GM23248 (cell line): ENCODE results near the gene TBL3. TPM values are rescaled to one million over a fixed set of nuclear protein-coding genes. Genes with fewer than 3 reads are reported as not detected.

Source experiments
- DNase-seq: peaks from one replicate; pipeline ENCODE4 v3.0.0-alpha.2; 2015
- H2AFZ ChIP-seq: fragments of 200-600 bp; sonication (generic); 2 replicates; pipeline ENCODE4 v1.6.1; 2016; ENCODE audit warnings: antibody characterized with exemption
- H3F3A ChIP-seq: fragments of 200-600 bp; sonication (generic); 2 replicates; pipeline ENCODE4 v1.6.1; 2016; ENCODE audit warnings: mild to moderate bottlenecking, antibody characterized with exemption, mixed run types; ENCODE audit not compliant: insufficient read depth
- H3K27ac ChIP-seq: fragments of 200-600 bp; sonication (generic); 2 replicates; pipeline ENCODE4 v1.5.1; 2016; ENCODE audit warnings: mild to moderate bottlenecking
- H3K27me3 ChIP-seq: fragments of 200-600 bp; sonication (generic); replicated peaks from 2 replicates; pipeline ENCODE4 v1.6.1; 2016; ENCODE audit warnings: mild to moderate bottlenecking; ENCODE audit not compliant: insufficient read depth
- H3K36me3 ChIP-seq: fragments of 200-600 bp; sonication (generic); 2 replicates; pipeline ENCODE4 v1.6.1; 2016; ENCODE audit warnings: low read depth, mild to moderate bottlenecking
- H3K4me1 ChIP-seq: fragments of 200-600 bp; sonication (generic); 2 replicates; pipeline ENCODE4 v1.6.1; 2016; ENCODE audit warnings: mild to moderate bottlenecking; ENCODE audit not compliant: insufficient read depth
- H3K4me2 ChIP-seq: fragments of 200-600 bp; sonication (generic); one replicate; pipeline ENCODE4 v1.6.1; 2016; ENCODE audit warnings: mild to moderate bottlenecking; ENCODE audit not compliant: unreplicated experiment
- H3K4me3 ChIP-seq: fragments of 200-600 bp; sonication (generic); 2 replicates; pipeline ENCODE4 v1.5.1; 2016; ENCODE audit warnings: mild to moderate bottlenecking
- H3K79me2 ChIP-seq: fragments of 200-600 bp; sonication (generic); 2 replicates; pipeline ENCODE4 v1.6.1; 2016; ENCODE audit warnings: mild to moderate bottlenecking; ENCODE audit not compliant: insufficient read depth
- H3K9ac ChIP-seq: fragments of 200-600 bp; sonication (generic); 2 replicates; pipeline ENCODE4 v1.6.1; 2016; ENCODE audit warnings: mild to moderate bottlenecking
- H3K9me2 ChIP-seq: fragments of 200-600 bp; sonication (generic); 2 replicates; pipeline ENCODE4 v1.6.1; 2016; ENCODE audit warnings: mixed run types, mild to moderate bottlenecking, moderate library complexity; ENCODE audit not compliant: insufficient read depth
- H3K9me3 ChIP-seq: fragments of 200-600 bp; sonication (generic); one replicate; pipeline ENCODE4 v1.6.1; 2017; ENCODE audit warnings: low read depth
- H4K20me1 ChIP-seq: fragments of 200-600 bp; sonication (generic); 2 replicates; pipeline ENCODE4 v1.6.0; 2016; ENCODE audit not compliant: insufficient read depth
- EZH2 ChIP-seq: fragments of 200-600 bp; sonication (generic); IDR thresholded peaks from 2 replicates; pipeline ENCODE4 v1.6.1; 2018; ENCODE audit warnings: antibody characterized with exemption, mild to moderate bottlenecking; ENCODE audit not compliant: insufficient read depth, poor library complexity, severe bottlenecking
- EZH2phosphoT487 ChIP-seq: fragments of 200-600 bp; sonication (generic); IDR thresholded peaks from 2 replicates; pipeline ENCODE4 v1.6.1; 2018; ENCODE audit warnings: antibody characterized with exemption, moderate library complexity, mild to moderate bottlenecking, low read depth; ENCODE audit not compliant: insufficient read depth
- WGBS, 2 experiments: methylation state at CpG; one replicate each; pipeline ENCODE4 v1.1.6; 2015 to 2017; ENCODE audit warnings: low lambda C conversion rate in 2 of 2, low coverage in 1 of 2; ENCODE audit errors: missing lambda C conversion rate in 2 of 2; 5-methylcytosine and 5-hydroxymethylcytosine counted together
- in situ Hi-C: fragments of 300-500 bp; cut with MboI; formaldehyde crosslinking; loops from 2 replicates; pipeline ENCODE4 v1.15.0; 2020
- polyA plus RNA-seq: library from polyadenylated mRNA; unstranded; fragments of >200 nt; fragmentation: Nextera tagmentation; extraction: Ambion mirVana; gene quantifications from 2 replicates; pipeline ENCODE4 v1.2.1, GENCODE V29; 2016
- total RNA-seq: library from RNA; depleted of rRNA; stranded (reverse); fragments of >200 nt; shearing (Covaris generic); gene quantifications from 2 replicates; pipeline ENCODE4 v1.2.3, GENCODE V29; 2014

The TBL3 gene
- total and polyA plus RNA-seq, 2 experiments from 2014 or later = 43.7 to 46.8 TPM

DNA sequence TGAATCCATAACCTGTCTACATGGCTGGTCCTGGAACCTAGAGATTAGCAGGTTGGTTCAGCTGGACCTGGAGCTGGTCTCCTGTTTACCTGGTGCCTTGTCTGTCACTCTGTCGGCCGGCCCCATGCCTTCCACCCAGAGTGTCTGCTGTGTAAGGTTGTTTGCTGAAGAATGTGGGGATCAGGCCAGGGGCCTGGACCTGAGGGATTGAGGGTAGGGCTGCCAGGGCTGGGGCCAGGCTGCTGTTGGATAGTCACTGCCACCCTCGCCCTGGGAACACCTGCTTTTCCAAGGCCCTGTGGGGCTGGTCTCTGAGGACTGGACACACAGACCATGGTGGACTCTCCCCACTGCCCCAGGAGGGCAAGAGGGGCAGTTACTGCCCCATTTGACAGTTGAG lies 56.3 kb downstream of the TBL3 start:
- H3K27ac ChIP-seq = no peak overlapping the region
- H3F3A ChIP-seq = no peaks in the 10 kb centered on the region
- no peaks in the 10 kb centered on the region for H3K27me3 ChIP-seq
- TF ChIP-seq EZH2phosphoT487 (no peak), EZH2 (no peak)
- H3K9me3 ChIP-seq = no peaks in the 10 kb centered on the region
- no peaks in the 10 kb centered on the region for H3K36me3 ChIP-seq
- no peak overlapping the region for H3K9ac ChIP-seq
- no peak overlapping the region for H3K4me2 ChIP-seq
- WGBS, 2 experiments = 98% methylated on average over 3 of the region's 3 CpGs
- no peak for DNase-seq
- no peak overlapping the region for H2AFZ ChIP-seq
- H3K9me2 ChIP-seq = no peaks in the 10 kb centered on the region
- in situ Hi-C loops = loop anchor here (10.0 kb wide), 1 partner anchor 117 kb away; the partner anchor contains the start of gene RAB26
- no peaks in the 10 kb centered on the region for H3K79me2 ChIP-seq
- H3K4me1 ChIP-seq = peaks cover 6% of the 10 kb centered on the region
- H4K20me1 ChIP-seq = no peaks in the 10 kb centered on the region
- H3K4me3 ChIP-seq = no peak overlapping the region; the same call in 1 of the 2 replicates

DNA sequence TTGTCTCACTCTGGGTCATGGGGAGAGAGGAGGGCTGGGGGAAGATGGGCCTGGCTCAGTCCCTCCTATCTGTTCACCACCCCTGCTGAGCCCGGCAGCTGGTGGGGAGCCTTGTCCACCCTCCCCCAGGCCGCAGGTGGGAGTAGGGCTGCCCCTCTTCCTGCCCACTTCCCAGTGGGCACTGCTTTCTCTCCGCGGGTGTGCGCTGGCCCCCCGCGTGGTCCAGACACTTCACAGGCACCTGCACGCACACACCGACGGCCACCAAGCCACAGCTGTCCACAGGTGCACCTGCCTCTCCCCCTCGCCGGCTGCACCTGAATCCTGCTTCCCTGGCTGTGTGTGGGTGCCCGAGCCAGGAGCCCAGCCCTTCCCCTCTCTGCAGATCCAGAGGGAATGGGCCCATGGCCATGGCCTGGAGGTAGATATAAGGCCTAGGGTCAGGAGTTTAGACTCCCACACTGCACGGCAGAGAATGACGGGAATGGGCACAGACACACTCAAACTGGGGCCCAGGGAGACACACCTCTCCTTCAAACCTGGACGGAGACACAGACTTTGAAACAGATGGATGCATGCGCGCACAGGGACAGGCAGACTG lies 56.9 kb downstream of the TBL3 start:
- Histone ChIP-seq H3K4me2 (no peak overlapping the region), H3K27me3 (no peaks in the 10 kb centered on the region), H3K9me3 (no peaks in the 10 kb centered on the region), H3K9me2 (no peaks in the 10 kb centered on the region), H3K79me2 (no peaks in the 10 kb centered on the region), H4K20me1 (no peaks in the 10 kb centered on the region), H3K4me3 (no peak overlapping the region), H3K9ac (no peak overlapping the region), H3K36me3 (no peaks in the 10 kb centered on the region), H3K4me1 (peaks cover 11% of the 10 kb centered on the region), H3K27ac (no peak overlapping the region), H2AFZ (no peak overlapping the region), H3F3A (no peaks in the 10 kb centered on the region)
- 85 to 88% methylated on average over 15 to 18 of the region's 18 CpGs for WGBS, 2 experiments
- DNase-seq = no peak
- in situ Hi-C loops = loop anchor here (10.0 kb wide), 1 partner anchor 116 kb away; the partner anchor contains the start of gene RAB26
- TF ChIP-seq EZH2 (no peak), EZH2phosphoT487 (no peak)

DNA sequence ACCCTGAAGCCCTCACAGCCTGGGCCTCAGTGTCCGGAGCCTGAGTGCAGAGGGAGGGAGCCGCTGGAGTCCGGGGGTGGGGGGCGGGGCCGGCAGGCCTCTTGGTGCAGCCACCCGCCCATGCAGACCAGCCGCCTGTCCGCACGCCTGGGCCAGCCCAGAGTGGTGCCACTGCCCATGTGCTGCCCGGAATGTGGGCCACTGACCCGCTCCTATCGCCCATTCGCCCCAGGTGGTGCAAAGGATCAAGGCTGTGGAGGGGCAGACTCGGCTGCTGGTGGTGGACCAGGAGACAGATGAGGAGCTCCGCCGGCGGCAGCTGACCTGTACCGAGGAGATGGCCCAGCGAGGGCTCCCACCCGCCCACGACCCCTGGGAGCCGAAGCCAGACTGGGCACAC lies 57.5 kb downstream of the TBL3 start:
- Histone ChIP-seq H3K36me3 (no peaks in the 10 kb centered on the region), H3K4me1 (peaks cover 14% of the 10 kb centered on the region), H3K79me2 (no peaks in the 10 kb centered on the region), H3K4me3 (no peak overlapping the region), H3K27me3 (no peaks in the 10 kb centered on the region), H4K20me1 (no peaks in the 10 kb centered on the region), H3F3A (no peaks in the 10 kb centered on the region), H3K9me2 (no peaks in the 10 kb centered on the region), H2AFZ (no peak overlapping the region), H3K9me3 (no peaks in the 10 kb centered on the region), H3K9ac (no peak overlapping the region), H3K4me2 (no peak overlapping the region), H3K27ac (no peak overlapping the region)
- in situ Hi-C loops = loop anchor here (10.0 kb wide), 1 partner anchor 115 kb away; the partner anchor contains the start of gene RAB26
- WGBS, 2 experiments = 83 to 96% methylated on average over 17 to 21 of the region's 22 CpGs
- DNase-seq = no peak
- TF ChIP-seq EZH2 (no peak), EZH2phosphoT487 (no peak)

DNA sequence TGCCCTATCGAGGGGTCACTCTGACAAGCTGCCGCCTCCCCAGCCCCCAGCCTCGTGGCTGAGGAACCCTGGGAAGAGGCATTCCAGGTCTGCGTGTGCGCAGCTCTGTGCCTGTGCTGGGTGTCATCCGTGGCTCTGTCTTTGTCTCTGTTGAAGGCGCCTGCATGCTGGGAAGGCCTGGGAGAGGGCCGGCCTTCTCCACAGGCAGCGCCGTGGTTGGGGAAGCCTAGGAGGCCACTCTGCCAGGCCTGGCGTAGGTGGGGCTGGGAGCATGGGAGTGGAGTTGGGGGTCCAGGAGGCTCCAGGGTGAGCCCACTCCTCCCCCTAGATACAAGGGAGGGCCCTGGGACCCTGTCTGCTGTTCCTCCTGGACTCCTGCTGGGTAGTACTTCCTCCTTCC lies 58.2 kb downstream of the TBL3 start:
- H3K27ac ChIP-seq = no peak overlapping the region
- H3K4me3 ChIP-seq = no peak overlapping the region
- TF ChIP-seq EZH2 (no peak), EZH2phosphoT487 (no peak)
- no peaks in the 10 kb centered on the region for H3F3A ChIP-seq
- no peak overlapping the region for H2AFZ ChIP-seq
- no peaks in the 10 kb centered on the region for H4K20me1 ChIP-seq
- peaks cover 14% of the 10 kb centered on the region for H3K4me1 ChIP-seq
- no peaks in the 10 kb centered on the region for H3K9me2 ChIP-seq
- no peak overlapping the region for H3K4me2 ChIP-seq
- peaks cover 5% of the 10 kb centered on the region; the same call in 1 of the 2 replicates for H3K79me2 ChIP-seq
- H3K9me3 ChIP-seq = no peaks in the 10 kb centered on the region
- no peaks in the 10 kb centered on the region for H3K36me3 ChIP-seq
- H3K27me3 ChIP-seq = no peaks in the 10 kb centered on the region
- in situ Hi-C loops = no loop called here
- no peak for DNase-seq
- WGBS, 2 experiments = 94% methylated on average over 11 of the region's 11 CpGs
- H3K9ac ChIP-seq = no peak overlapping the region
